ENCODE results near the gene NRXN3.

NRXN3 gene

DNA sequence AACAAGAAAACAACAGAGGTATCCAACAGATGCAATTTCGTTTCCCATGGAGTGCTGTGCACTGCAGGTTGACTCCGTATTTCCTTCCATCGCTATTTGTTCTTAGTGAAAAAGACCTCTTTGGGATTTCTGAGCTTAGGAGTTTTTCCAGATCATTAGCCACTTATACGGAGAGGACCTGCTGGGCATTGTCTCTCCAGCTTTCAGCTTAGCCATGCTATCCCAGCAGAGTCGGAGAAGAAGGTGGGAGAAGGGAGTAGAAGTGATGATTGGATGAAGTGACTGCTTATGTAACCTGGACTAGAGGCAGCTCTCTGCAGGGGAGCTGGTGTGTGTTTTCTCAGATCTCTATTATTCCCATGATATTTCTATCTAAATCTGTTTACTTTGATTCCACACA is 1303.5 kb downstream of the NRXN3 start:
- DNase-seq (ENCODE audit: low read depth): no peak
- no peak overlapping the region for H3K4me3 ChIP-seq (ENCODE audit: low read depth, low read length)
- in situ Hi-C loops (cut with HindIII; ENCODE audit: low sequenced_read_pairs): no loop called here
- TF ChIP-seq CTCF (IDR thresholded peaks at IDR 0.05; ENCODE audit: low read depth, low read length, missing control alignments): no peak

GRCh38 chr14:79475887-79476532 is 1305.8 kb downstream of the NRXN3 start:
- in situ Hi-C loops (cut with HindIII; ENCODE audit: low sequenced_read_pairs): no loop called here
- no peak for DNase-seq (ENCODE audit: low read depth)
- TF ChIP-seq CTCF (IDR thresholded peaks at IDR 0.05; ENCODE audit: low read depth, low read length, missing control alignments): no peak
- no peak overlapping the region for H3K4me3 ChIP-seq (ENCODE audit: low read depth, low read length)

- DNase-seq (ENCODE audit: low read depth): no peak
- in situ Hi-C loops (cut with HindIII; ENCODE audit: low sequenced_read_pairs): no loop called here
- H3K4me3 ChIP-seq (ENCODE audit: low read depth, low read length): no peak overlapping the region
- TF ChIP-seq CTCF (IDR thresholded peaks at IDR 0.05; ENCODE audit: low read depth, low read length, missing control alignments): no peak
These were observed 1306.4 kb downstream of the NRXN3 start for GRCh38 chr14:79476552-79476951.

GRCh38 chr14:79480212-79480611 is 1310.0 kb downstream of the NRXN3 start:
- DNase-seq (ENCODE audit: low read depth): no peak
- TF ChIP-seq CTCF (IDR thresholded peaks at IDR 0.05; ENCODE audit: low read depth, low read length, missing control alignments): no peak
- in situ Hi-C loops (cut with HindIII; ENCODE audit: low sequenced_read_pairs): no loop called here

DNA sequence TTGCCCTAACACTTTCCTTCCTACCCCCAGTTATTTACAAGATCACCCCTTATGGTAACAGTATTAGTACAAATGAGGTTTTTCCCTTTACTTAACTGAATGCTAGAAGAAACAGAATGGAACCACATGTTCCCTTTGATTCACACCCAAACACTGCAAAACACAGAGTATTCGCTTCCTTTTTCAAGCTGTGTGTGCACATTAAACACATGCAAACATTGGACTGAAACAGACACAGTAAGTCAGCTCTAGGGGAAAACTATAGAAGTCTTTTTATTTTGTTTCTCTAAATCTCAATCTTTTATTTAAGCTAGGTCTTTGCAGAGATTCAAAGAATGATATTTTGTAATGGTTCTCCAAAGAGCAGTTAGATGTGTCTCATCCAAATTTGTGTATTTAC is 1312.7 kb downstream of the NRXN3 start:
- no peak for TF ChIP-seq CTCF (IDR thresholded peaks at IDR 0.05; ENCODE audit: low read depth, low read length, missing control alignments)
- in situ Hi-C loops (cut with HindIII; ENCODE audit: low sequenced_read_pairs): no loop called here
- no peak overlapping the region for H3K4me3 ChIP-seq (ENCODE audit: low read depth, low read length)
- DNase-seq (ENCODE audit: low read depth): no peak

More at GRCh38 chr14:79480212-79480611, 1310.0 kb downstream of the NRXN3 start:
- H3K4me3 ChIP-seq (ENCODE audit: low read depth, low read length): no peak overlapping the region

DNA sequence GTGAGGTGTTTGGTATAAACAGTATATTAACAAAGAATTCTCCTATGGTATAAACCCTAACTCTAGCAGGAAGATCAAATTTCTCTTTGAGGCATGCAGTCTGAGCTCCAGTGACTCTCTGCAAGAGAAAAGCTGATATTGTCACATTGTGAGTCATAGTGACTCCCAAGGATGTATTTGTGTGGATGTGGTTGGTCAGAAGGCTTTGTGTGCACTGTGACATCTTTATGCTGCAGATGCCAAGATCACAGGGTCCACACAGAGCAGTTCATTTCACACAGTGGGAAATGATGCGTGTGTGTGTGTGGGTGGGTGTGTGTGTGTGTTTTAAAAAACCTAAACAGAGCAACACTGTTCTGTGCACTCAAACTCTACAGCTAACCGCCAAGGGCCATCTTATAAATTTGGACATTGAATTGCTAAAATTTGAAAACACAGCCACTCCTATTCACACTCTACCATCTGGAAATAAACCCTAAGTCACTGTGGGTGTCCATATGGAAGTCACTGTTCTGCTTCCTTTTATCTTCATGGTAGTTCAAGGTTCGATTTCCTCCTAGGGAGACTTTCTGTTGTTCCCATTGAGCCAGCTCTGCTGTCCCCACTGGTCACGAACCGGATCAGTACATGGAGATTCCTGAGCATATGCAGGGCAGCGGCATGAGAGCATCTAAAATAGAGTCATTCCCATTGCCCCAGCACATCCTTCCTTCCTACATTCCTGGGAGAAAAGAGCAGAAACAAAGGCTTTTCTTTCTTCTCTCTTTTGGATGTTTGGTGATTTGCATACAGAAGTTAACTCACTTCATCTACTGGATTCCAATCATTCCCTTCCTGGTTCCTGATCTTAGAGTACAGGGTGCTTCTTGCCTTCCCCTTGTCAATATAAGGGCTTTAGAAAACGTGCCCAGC is 1313.6 kb downstream of the NRXN3 start:
- DNase-seq (ENCODE audit: low read depth): peak; percentile 9
- in situ Hi-C loops (cut with HindIII; ENCODE audit: low sequenced_read_pairs): no loop called here
- no peak overlapping the region for H3K4me3 ChIP-seq (ENCODE audit: low read depth, low read length)
- TF ChIP-seq CTCF (IDR thresholded peaks at IDR 0.05; ENCODE audit: low read depth, low read length, missing control alignments): no peak

Measured in astrocyte of the cerebellum (primary cell).